H7 (cell line): ENCODE data around the gene EPN2. TPM values are rescaled to one million over a fixed set of nuclear protein-coding genes. Genes with fewer than 3 reads are reported as not detected.

Experiments used
- DNase-seq: peaks from one replicate; pipeline ENCODE4 v3.0.0; 2012
- H3K27me3 ChIP-seq: 2 replicates; pipeline ENCODE4 v1.6.0; 2011; ENCODE audit warnings: mild to moderate bottlenecking, low read length; ENCODE audit not compliant: control insufficient read depth, insufficient read depth
- H3K36me3 ChIP-seq: replicated peaks from 2 replicates; pipeline ENCODE4 v1.5.1; 2011; ENCODE audit warnings: low read length; ENCODE audit not compliant: control insufficient read depth, insufficient read depth
- H3K4me3 ChIP-seq: 2 replicates; pipeline ENCODE4 v1.5.1; 2011; ENCODE audit warnings: low read depth, mild to moderate bottlenecking, control low read depth, low read length, moderate library complexity; ENCODE audit not compliant: insufficient read depth
- total RNA-seq: library from RNA; depleted of rRNA; stranded (reverse); fragments of >200 nt; shearing (Covaris generic); gene quantifications from 2 replicates; pipeline ENCODE4 v1.2.3, GENCODE V29; 2014

The EPN2 gene
- total RNA-seq, 1 experiment from 2014 or later = 23.7 TPM

- Histone ChIP-seq H3K27me3 (no peaks in the 10 kb centered on the region), H3K4me3 (peak overlapping the region; percentile 71), H3K36me3 (peaks cover 3% of the 10 kb centered on the region)
- no peak for DNase-seq
These were observed 125.9 kb downstream of the EPN2 start for GRCh38 chr17:19363114-19363438.

- Histone ChIP-seq H3K36me3 (peaks cover 3% of the 10 kb centered on the region), H3K4me3 (no peak overlapping the region), H3K27me3 (no peaks in the 10 kb centered on the region)
- no peak for DNase-seq
These were observed 126.4 kb downstream of the EPN2 start for GRCh38 chr17:19363460-19364035.

GRCh38 chr17:19364699-19365498 is 127.7 kb downstream of the EPN2 start:
- H3K36me3 ChIP-seq = no peaks in the 10 kb centered on the region
- H3K4me3 ChIP-seq = no peak overlapping the region
- DNase-seq = no peak
- H3K27me3 ChIP-seq = no peaks in the 10 kb centered on the region

GRCh38 chr17:19365499-19365817 is 128.3 kb downstream of the EPN2 start:
- no peaks in the 10 kb centered on the region for H3K36me3 ChIP-seq
- no peak overlapping the region for H3K4me3 ChIP-seq
- DNase-seq = no peak
- no peaks in the 10 kb centered on the region for H3K27me3 ChIP-seq

- no peak for DNase-seq
- no peaks in the 10 kb centered on the region for H3K36me3 ChIP-seq
- H3K4me3 ChIP-seq = no peak overlapping the region
- H3K27me3 ChIP-seq = no peaks in the 10 kb centered on the region
These were observed 128.9 kb downstream of the EPN2 start for GRCh38 chr17:19365833-19366636.

GRCh38 chr17:19366637-19366972 is 129.4 kb downstream of the EPN2 start:
- no peak overlapping the region for H3K4me3 ChIP-seq
- 0 out of 2 replicates have a peak, but pooled peaks cover 1% of the 10 kb centered on the region for H3K36me3 ChIP-seq
- no peaks in the 10 kb centered on the region for H3K27me3 ChIP-seq
- DNase-seq = no peak

- Histone ChIP-seq H3K27me3 (no peaks in the 10 kb centered on the region), H3K36me3 (0 out of 2 replicates have a peak, but pooled peaks cover 1% of the 10 kb centered on the region), H3K4me3 (no peak overlapping the region)
- DNase-seq = no peak
These were observed 131.1 kb downstream of the EPN2 start for GRCh38 chr17:19368229-19368628.

GRCh38 chr17:19369107-19369778 is 132.1 kb downstream of the EPN2 start:
- H3K4me3 ChIP-seq = no peak overlapping the region
- no peak for DNase-seq
- no peaks in the 10 kb centered on the region for H3K27me3 ChIP-seq

GRCh38 chr17:19369846-19370492 is 132.8 kb downstream of the EPN2 start:
- no peak for DNase-seq
- Histone ChIP-seq H3K27me3 (no peaks in the 10 kb centered on the region), H3K4me3 (no peak overlapping the region), H3K36me3 (0 out of 2 replicates have a peak, but pooled peaks cover 1% of the 10 kb centered on the region)

More at GRCh38 chr17:19369107-19369778, 132.1 kb downstream of the EPN2 start:
- H3K36me3 ChIP-seq = 0 out of 2 replicates have a peak, but pooled peaks cover 1% of the 10 kb centered on the region

- H3K4me3 ChIP-seq = no peak overlapping the region
- H3K27me3 ChIP-seq = no peaks in the 10 kb centered on the region
- H3K36me3 ChIP-seq = 0 out of 2 replicates have a peak, but pooled peaks cover 1% of the 10 kb centered on the region
- DNase-seq = no peak
These were observed 133.4 kb downstream of the EPN2 start for GRCh38 chr17:19370493-19370960.

GRCh38 chr17:19371259-19372010 is 134.3 kb downstream of the EPN2 start:
- 0 out of 2 replicates have a peak, but pooled peaks cover 1% of the 10 kb centered on the region for H3K36me3 ChIP-seq
- no peaks in the 10 kb centered on the region for H3K27me3 ChIP-seq
- no peak for DNase-seq
- no peak overlapping the region for H3K4me3 ChIP-seq

- no peaks in the 10 kb centered on the region for H3K27me3 ChIP-seq
- H3K36me3 ChIP-seq = 0 out of 2 replicates have a peak, but pooled peaks cover 1% of the 10 kb centered on the region
- no peak overlapping the region for H3K4me3 ChIP-seq
- DNase-seq = no peak
These were observed 134.8 kb downstream of the EPN2 start for GRCh38 chr17:19372011-19372370.

GRCh38 chr17:19372439-19372838 is 135.3 kb downstream of the EPN2 start:
- no peak for DNase-seq
- Histone ChIP-seq H3K36me3 (0 out of 2 replicates have a peak, but pooled peaks cover 1% of the 10 kb centered on the region), H3K27me3 (no peaks in the 10 kb centered on the region), H3K4me3 (no peak overlapping the region)
